ENCODE results near the gene MORN4. TPM values are rescaled to one million over a fixed set of nuclear protein-coding genes. Genes with fewer than 3 reads are reported as not detected.

The MORN4 gene
- polyA plus RNA-seq, 1 donor (not counting 4 experiments of a cell fraction or from before 2014, with no cell fraction given), result 9.1 TPM

DNA sequence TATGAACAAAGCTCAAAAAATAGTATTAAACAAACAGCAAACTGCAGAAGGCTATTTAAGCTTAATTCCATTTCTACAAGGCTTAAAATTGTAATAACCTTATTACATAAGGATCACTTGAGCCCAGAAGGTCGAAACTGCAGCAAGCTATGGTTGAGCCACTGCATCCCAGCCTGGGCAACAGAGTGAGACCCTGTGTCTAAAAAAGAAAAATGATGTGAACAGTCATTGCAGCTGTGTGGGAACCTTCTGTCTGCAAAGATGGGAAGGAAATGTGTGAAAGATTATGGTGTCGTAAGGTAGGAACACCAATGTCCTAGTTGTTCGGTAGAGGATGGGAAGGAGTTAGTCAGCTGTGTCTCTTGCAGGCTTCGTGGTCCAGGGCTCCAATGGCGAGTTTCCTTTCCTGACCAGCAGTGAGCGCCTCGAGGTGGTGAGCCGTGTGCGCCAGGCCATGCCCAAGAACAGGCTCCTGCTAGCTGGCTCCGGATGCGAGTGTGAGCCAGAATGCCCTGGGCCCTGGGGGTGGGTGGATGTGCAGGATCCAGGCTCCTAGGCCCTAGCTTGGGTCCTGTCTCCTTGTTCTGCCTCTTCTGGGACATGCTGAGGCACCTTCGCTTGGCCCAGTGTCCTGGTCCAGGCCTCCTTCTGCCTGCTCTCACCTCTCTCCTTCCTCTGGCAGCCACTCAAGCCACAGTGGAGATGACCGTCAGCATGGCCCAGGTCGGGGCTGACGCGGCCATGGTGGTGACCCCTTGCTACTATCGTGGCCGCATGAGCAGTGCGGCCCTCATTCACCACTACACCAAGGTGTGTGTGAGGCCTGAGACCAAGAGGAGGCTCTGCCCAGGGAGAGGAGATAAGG lies 34.7 kb downstream of the MORN4 start:
- no peak overlapping the region for H2AFZ ChIP-seq (ENCODE audit: control insufficient read depth, low read length)
- no peak for FAIRE-seq
- H4K20me1 ChIP-seq (ENCODE audit: control insufficient read depth, extremely low read depth, insufficient read depth, low read length), result no peaks in the 10 kb centered on the region
- H3K4me1 ChIP-seq (ENCODE audit: control insufficient read depth, extremely low read depth, insufficient read depth, low read length), result peaks cover 18% of the 10 kb centered on the region
- no peak for DNase-seq (ENCODE audit: low read depth, low spot score)
- H3K4me2 ChIP-seq (ENCODE audit: control insufficient read depth, extremely low read depth, insufficient read depth, low read depth, low read length), result no peak overlapping the region
- no peaks in the 10 kb centered on the region for H3K36me3 ChIP-seq (ENCODE audit: control insufficient read depth in 2 of 2, extremely low read depth in 1 of 2, insufficient read depth in 2 of 2, low read length in 2 of 2)
- no peaks in the 10 kb centered on the region for H3K9me1 ChIP-seq (ENCODE audit: control insufficient read depth, extremely low read depth, insufficient read depth, low read length)
- H3K9me3 ChIP-seq (ENCODE audit: control insufficient read depth, low read depth, low read length), result no peaks in the 10 kb centered on the region
- no peak overlapping the region for H3K4me3 ChIP-seq (ENCODE audit: control insufficient read depth in 2 of 3, extremely low read depth in 1 of 3, insufficient read depth in 2 of 3, low read depth in 1 of 3, low read length in 3 of 3)
- TF ChIP-seq, protein P1, sequence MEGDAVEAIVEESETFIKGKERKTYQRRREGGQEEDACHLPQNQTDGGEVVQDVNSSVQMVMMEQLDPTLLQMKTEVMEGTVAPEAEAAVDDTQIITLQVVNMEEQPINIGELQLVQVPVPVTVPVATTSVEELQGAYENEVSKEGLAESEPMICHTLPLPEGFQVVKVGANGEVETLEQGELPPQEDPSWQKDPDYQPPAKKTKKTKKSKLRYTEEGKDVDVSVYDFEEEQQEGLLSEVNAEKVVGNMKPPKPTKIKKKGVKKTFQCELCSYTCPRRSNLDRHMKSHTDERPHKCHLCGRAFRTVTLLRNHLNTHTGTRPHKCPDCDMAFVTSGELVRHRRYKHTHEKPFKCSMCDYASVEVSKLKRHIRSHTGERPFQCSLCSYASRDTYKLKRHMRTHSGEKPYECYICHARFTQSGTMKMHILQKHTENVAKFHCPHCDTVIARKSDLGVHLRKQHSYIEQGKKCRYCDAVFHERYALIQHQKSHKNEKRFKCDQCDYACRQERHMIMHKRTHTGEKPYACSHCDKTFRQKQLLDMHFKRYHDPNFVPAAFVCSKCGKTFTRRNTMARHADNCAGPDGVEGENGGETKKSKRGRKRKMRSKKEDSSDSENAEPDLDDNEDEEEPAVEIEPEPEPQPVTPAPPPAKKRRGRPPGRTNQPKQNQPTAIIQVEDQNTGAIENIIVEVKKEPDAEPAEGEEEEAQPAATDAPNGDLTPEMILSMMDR (optimal IDR thresholded peaks at IDR 0.05 in 1 of 3, IDR thresholded peaks at IDR 0.05 in 1 of 3, conservative IDR thresholded peaks at IDR 0.05 in 1 of 3; ENCODE audit: extremely low read depth in 1 of 3, insufficient read depth in 2 of 3, low read length in 3 of 3), result peak in 1 of 3 experiments; percentile 4
- no peak for TF ChIP-seq EZH2 (IDR thresholded peaks at IDR 0.05; ENCODE audit: low read length)
- H3K27ac ChIP-seq (ENCODE audit: control insufficient read depth, insufficient read depth, low read length), result no peak overlapping the region
- H3K27me3 ChIP-seq (ENCODE audit: control insufficient read depth, extremely low read depth, insufficient read depth, low read length), result no peaks in the 10 kb centered on the region
- dilution Hi-C loops (cut with MboI; ENCODE audit: extremely low pct_ligation_motif_present, low sequenced_read_pairs), result no loop called here
- H3K79me2 ChIP-seq (ENCODE audit: control insufficient read depth, insufficient read depth, low read length), result no peaks in the 10 kb centered on the region
- H3K9ac ChIP-seq (ENCODE audit: control insufficient read depth, extremely low read depth, insufficient read depth, low read length), result no peak overlapping the region

DNA sequence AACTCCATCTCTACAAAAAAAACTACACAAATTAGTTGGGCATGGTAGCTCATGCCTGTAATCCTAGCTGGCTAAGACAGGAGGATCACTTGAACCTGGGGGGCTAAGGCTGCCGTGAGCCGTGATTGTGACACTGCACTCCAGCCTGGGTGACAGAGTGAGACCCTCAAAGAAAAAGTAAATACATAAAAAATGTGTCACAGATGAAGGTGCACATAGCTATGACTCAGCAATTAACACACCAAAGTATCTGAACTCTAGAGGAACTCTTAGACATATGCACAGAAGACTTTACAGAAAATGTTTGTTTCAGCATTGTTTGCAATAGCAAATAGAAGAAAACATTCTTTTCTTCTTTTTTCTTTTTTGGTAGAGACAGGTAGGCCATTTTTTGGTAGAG lies 35.5 kb downstream of the MORN4 start:
- Histone ChIP-seq H3K4me1 (ENCODE audit: control insufficient read depth, extremely low read depth, insufficient read depth, low read length) (peaks cover 18% of the 10 kb centered on the region), H3K79me2 (ENCODE audit: control insufficient read depth, insufficient read depth, low read length) (no peaks in the 10 kb centered on the region), H3K27ac (ENCODE audit: control insufficient read depth, insufficient read depth, low read length) (no peak overlapping the region), H3K36me3 (ENCODE audit: control insufficient read depth in 2 of 2, extremely low read depth in 1 of 2, insufficient read depth in 2 of 2, low read length in 2 of 2) (no peaks in the 10 kb centered on the region), H3K9me3 (ENCODE audit: control insufficient read depth, low read depth, low read length) (no peaks in the 10 kb centered on the region), H4K20me1 (ENCODE audit: control insufficient read depth, extremely low read depth, insufficient read depth, low read length) (no peaks in the 10 kb centered on the region), H2AFZ (ENCODE audit: control insufficient read depth, low read length) (no peak overlapping the region), H3K4me2 (ENCODE audit: control insufficient read depth, extremely low read depth, insufficient read depth, low read depth, low read length) (no peak overlapping the region), H3K4me3 (ENCODE audit: control insufficient read depth in 2 of 3, extremely low read depth in 1 of 3, insufficient read depth in 2 of 3, low read depth in 1 of 3, low read length in 3 of 3) (no peak overlapping the region), H3K27me3 (ENCODE audit: control insufficient read depth, extremely low read depth, insufficient read depth, low read length) (no peaks in the 10 kb centered on the region), H3K9ac (ENCODE audit: control insufficient read depth, extremely low read depth, insufficient read depth, low read length) (no peak overlapping the region), H3K9me1 (ENCODE audit: control insufficient read depth, extremely low read depth, insufficient read depth, low read length) (no peaks in the 10 kb centered on the region)
- FAIRE-seq, result peak; percentile 9
- DNase-seq (ENCODE audit: low read depth, low spot score), result no peak
- no peak for TF ChIP-seq EZH2 (IDR thresholded peaks at IDR 0.05; ENCODE audit: low read length)
- TF ChIP-seq, protein P1 (optimal IDR thresholded peaks at IDR 0.05 in 1 of 3, IDR thresholded peaks at IDR 0.05 in 1 of 3, conservative IDR thresholded peaks at IDR 0.05 in 1 of 3; ENCODE audit: extremely low read depth in 1 of 3, insufficient read depth in 2 of 3, low read length in 3 of 3), result no peak
- dilution Hi-C loops (cut with MboI; ENCODE audit: extremely low pct_ligation_motif_present, low sequenced_read_pairs), result no loop called here
